GM12892 (cell line): ENCODE results near the gene PHF12.

Experiments used
- POLR2A ChIP-seq: IDR thresholded peaks from 2 replicates; pipeline ENCODE4 v1.6.1; 2011; ENCODE audit warnings: low read depth, low read length, control low read depth
- POLR2AphosphoS5 ChIP-seq: IDR thresholded peaks from 2 replicates; pipeline ENCODE4 v1.6.1; 2011; ENCODE audit warnings: low read depth, low read length, control low read depth
- TAF1 ChIP-seq: IDR thresholded peaks from 2 replicates; pipeline ENCODE4 v1.6.1; 2011; ENCODE audit warnings: low read depth, mild to moderate bottlenecking, control low read depth, low read length, borderline replicate concordance

GRCh38 chr17:28967221-28968135 is 16.2 kb upstream of the PHF12 start:
- TF ChIP-seq POLR2AphosphoS5 (no peak), POLR2A (no peak), TAF1 (no peak)
